Lower lobe of right lung (tissue), 2 donors: ENCODE data around the gene PACSIN2. TPM values are rescaled to one million over a fixed set of nuclear protein-coding genes. Genes with fewer than 3 reads are reported as not detected.

ENCODE experiments used
- ATAC-seq, 2 donors: fragments of 200-7000 bp; cut with Tn5 transposase; one replicate each; pipeline ENCODE4 v1.9.1; 2020 to 2022; ENCODE audit warnings: mild to moderate bottlenecking in 2 of 2, moderate library complexity in 2 of 2
- DNase-seq: peaks from one replicate; pipeline ENCODE4 v3.0.0-alpha.2; 2020
- H3K27ac ChIP-seq: fragments of 200-600 bp; one replicate; pipeline ENCODE4 v1.8.0; 2022
- H3K27me3 ChIP-seq: fragments of 200-600 bp; one replicate; pipeline ENCODE4 v1.8.0; 2022; ENCODE audit warnings: low read depth
- H3K36me3 ChIP-seq: fragments of 200-600 bp; one replicate; pipeline ENCODE4 v1.8.0; 2022; ENCODE audit warnings: mild to moderate bottlenecking
- H3K4me1 ChIP-seq: fragments of 200-600 bp; one replicate; pipeline ENCODE4 v1.8.0; 2022
- H3K4me3 ChIP-seq: fragments of 200-600 bp; one replicate; pipeline ENCODE4 v1.8.0; 2022; ENCODE audit warnings: mild to moderate bottlenecking
- H3K9me3 ChIP-seq: fragments of 200-600 bp; one replicate; pipeline ENCODE4 v1.8.0; 2022
- CTCF ChIP-seq: fragments of 200-600 bp; IDR thresholded peaks from one replicate; pipeline ENCODE4 v1.8.0; 2022; ENCODE audit warnings: antibody characterized with exemption, mild to moderate bottlenecking
- intact Hi-C: fragments of 100-400 bp; cut with DNase I; formaldehyde crosslinking; loops from one replicate; pipeline ENCODE4 v1.11.0; 2022
- total RNA-seq: library from RNA; stranded (reverse); fragmentation: NEBNext Ultra II Directional; extraction: Animal tissue kit (Norgen Biotek cat#: 25700); gene quantifications from one replicate; pipeline ENCODE4 v1.2.1, GENCODE V29; 2021
- donor health status: DM: no; HTN: yes; CAD: no; lungs with severe emphysema.

Gene PACSIN2
- total RNA-seq, 1 donor from 2014 or later, result 104 TPM

DNA sequence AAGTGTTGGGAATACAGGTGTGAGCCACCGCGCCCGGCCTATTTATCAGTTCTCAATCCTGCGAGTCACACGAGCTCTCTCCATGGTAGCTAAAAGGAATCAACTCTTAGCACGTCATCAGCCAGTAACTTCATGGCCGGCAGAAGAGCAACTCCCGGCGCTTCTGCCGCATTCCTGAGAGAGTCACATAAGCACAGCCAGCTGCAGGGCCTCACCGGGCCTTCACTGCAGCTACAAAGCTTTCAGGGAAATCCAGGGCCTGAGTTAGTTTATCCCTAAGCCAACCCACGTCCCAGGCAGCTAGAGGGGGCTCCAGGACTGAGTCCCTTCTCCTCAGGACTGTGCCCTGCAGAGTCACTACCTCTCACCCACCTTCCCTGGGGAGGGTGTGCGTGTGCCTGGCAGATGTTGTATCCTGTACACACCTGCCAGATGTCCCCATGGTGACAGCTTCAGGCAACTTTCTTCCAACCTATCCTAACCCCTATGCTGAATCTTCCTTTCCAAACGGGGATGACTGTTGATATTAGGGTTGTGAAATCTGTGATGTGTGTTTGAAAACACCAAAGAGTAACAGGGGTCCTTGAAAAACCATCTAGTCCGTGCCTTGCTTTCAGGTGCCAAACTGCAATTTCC is 112.0 kb downstream of the PACSIN2 start:
- intact Hi-C loops, result no loop called here
- H3K36me3 ChIP-seq, result peaks cover 30% of the 10 kb centered on the region
- no peaks in the 10 kb centered on the region for H3K9me3 ChIP-seq
- no peaks in the 10 kb centered on the region for H3K27me3 ChIP-seq
- peaks cover 52% of the 10 kb centered on the region for H3K4me1 ChIP-seq
- H3K4me3 ChIP-seq, result no peak overlapping the region
- no peak overlapping the region for H3K27ac ChIP-seq
- no peak for DNase-seq
- TF ChIP-seq CTCF, result no peak
- ATAC-seq, result peak in 1 of 2 donors; percentile 5

DNA sequence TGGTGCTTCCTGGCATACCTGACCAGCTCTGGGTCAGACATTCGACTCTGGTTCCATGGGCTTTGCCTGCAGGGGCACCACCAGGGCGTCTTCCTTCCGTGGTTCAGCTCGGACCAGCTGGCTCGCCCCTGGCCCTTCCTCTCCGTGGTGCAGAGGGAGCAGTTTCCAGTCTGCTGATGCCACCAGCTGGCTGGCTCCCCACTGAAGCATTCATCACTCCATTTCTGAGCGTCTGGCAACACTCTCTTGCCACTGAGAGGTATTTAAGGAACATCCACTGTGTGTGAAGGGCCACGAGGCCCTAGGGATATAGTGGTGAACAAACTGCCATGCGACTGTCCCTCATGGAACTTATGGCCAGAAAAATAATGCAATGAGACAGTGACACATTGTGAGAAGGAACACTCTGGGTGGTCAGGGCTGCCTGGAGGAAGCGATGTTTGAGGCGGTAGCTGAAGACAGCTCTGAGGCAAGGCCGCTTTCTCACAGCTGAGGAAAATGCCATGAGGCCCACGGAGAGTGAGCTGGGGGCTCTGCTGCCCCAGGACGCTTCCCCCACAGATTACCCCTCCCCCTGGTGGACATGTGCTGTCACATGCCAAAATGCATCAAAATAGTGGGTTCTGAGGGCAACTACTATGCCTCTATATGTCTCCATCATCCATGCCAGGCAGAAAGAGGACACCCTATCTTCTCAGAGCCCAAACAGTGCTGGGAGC is 113.0 kb downstream of the PACSIN2 start:
- intact Hi-C loops, result no loop called here
- peaks cover 41% of the 10 kb centered on the region for H3K4me1 ChIP-seq
- no peak overlapping the region for H3K4me3 ChIP-seq
- TF ChIP-seq CTCF, result peak; percentile 19
- peaks cover 22% of the 10 kb centered on the region for H3K36me3 ChIP-seq
- ATAC-seq, result no peak
- DNase-seq, result no peak
- H3K27me3 ChIP-seq, result no peaks in the 10 kb centered on the region
- no peaks in the 10 kb centered on the region for H3K9me3 ChIP-seq
- H3K27ac ChIP-seq, result no peak overlapping the region

- ATAC-seq, result no peak
- Histone ChIP-seq H3K27ac (no peak overlapping the region), H3K4me3 (no peak overlapping the region), H3K4me1 (peaks cover 40% of the 10 kb centered on the region), H3K9me3 (no peaks in the 10 kb centered on the region), H3K27me3 (no peaks in the 10 kb centered on the region), H3K36me3 (peaks cover 27% of the 10 kb centered on the region)
- DNase-seq, result no peak
- intact Hi-C loops, result no loop called here
- TF ChIP-seq CTCF, result no peak
These were observed 117.0 kb downstream of the PACSIN2 start for GRCh38 chr22:42897960-42898359.

DNA sequence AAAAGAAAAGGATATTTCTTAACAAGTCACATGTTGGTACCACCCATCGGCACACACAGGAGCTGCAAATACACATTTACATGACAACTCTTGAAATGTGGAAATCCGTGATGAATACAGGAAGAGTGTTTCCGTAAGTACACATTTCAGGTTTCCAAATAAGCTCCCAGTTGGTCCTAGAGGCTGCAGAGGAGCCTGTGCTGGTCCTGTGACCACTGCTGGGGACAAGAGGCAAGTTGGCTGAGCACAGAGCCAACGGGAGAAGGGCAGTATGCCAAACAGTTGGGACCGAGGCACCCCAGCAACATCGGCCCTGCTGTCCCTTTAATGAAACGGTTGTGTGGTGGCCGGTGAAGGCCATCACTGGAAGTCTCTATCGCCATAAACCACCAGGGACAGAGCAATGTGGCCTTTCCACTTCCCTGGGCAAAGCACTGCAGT is 119.4 kb downstream of the PACSIN2 start:
- peaks cover 21% of the 10 kb centered on the region for H3K36me3 ChIP-seq
- ATAC-seq (peak; percentile 57 to 65), DNase-seq (no peak)
- H3K27ac ChIP-seq, result peak overlapping the region; percentile 74
- no peak for TF ChIP-seq CTCF
- no peaks in the 10 kb centered on the region for H3K9me3 ChIP-seq
- H3K27me3 ChIP-seq, result no peaks in the 10 kb centered on the region
- H3K4me1 ChIP-seq, result peaks cover 51% of the 10 kb centered on the region
- intact Hi-C loops, result no loop called here
- H3K4me3 ChIP-seq, result no peak overlapping the region

DNA sequence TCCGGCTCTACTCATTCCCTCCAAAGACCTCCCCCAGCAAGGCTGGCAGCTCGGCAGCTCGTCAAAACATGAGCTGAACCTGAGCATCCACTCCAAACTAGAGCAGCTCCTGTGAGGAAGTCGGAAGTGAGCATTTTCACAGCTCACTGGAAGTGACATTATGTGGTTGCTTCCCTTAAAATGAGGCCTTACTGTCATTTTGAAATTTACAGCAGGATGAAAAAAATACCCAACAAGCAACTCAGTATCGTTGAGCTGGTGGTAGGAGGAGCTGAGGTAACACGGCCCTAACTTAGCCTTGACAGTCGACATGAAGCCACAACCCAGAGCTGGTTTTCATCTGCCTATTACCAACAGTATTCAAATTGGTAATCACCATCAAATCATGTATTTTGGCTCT is 119.9 kb downstream of the PACSIN2 start:
- intact Hi-C loops, result no loop called here
- DNase-seq (no peak), ATAC-seq (peak; percentile 29 to 30)
- no peak for TF ChIP-seq CTCF
- Histone ChIP-seq H3K4me3 (no peak overlapping the region), H3K4me1 (peaks cover 53% of the 10 kb centered on the region), H3K36me3 (peaks cover 26% of the 10 kb centered on the region), H3K27me3 (no peaks in the 10 kb centered on the region), H3K9me3 (no peaks in the 10 kb centered on the region), H3K27ac (peak overlapping the region; percentile 74)
